Retinal pigment epithelial cell (primary cell): ENCODE measurements around the gene ITGAV.

Experiments
- DNase-seq: peaks from one replicate; pipeline ENCODE4 v3.0.0-alpha.2; 2010; ENCODE audit warnings: low read depth
- H3K4me3 ChIP-seq: 2 replicates; pipeline ENCODE4 v1.5.1; 2011; ENCODE audit warnings: mild to moderate bottlenecking, low read length, control low read depth, moderate library complexity
- CTCF ChIP-seq: conservative IDR thresholded peaks from 2 replicates; pipeline ENCODE4 v1.5.1; 2011; ENCODE audit warnings: low read depth, low read length, control low read depth, inconsistent platforms

ITGAV gene

GRCh38 chr2:186618696-186619095 is 28.8 kb downstream of the ITGAV start:
- DNase-seq, result no peak

GRCh38 chr2:186623084-186623483 is 33.2 kb downstream of the ITGAV start:
- H3K4me3 ChIP-seq, result no peak overlapping the region
- DNase-seq, result no peak

More at GRCh38 chr2:186618696-186619095, 28.8 kb downstream of the ITGAV start:
- H3K4me3 ChIP-seq, result no peak overlapping the region
- no peak for TF ChIP-seq CTCF

GRCh38 chr2:186624276-186624675 is 34.4 kb downstream of the ITGAV start:
- no peak for DNase-seq
- H3K4me3 ChIP-seq, result no peak overlapping the region
- no peak for TF ChIP-seq CTCF

More at GRCh38 chr2:186623084-186623483, 33.2 kb downstream of the ITGAV start:
- TF ChIP-seq CTCF, result no peak

- TF ChIP-seq CTCF, result no peak
- DNase-seq, result no peak
- H3K4me3 ChIP-seq, result no peak overlapping the region
Observed at GRCh38 chr2:186629250-186629996, 39.6 kb downstream of the ITGAV start.

GRCh38 chr2:186632417-186632816 is 42.6 kb downstream of the ITGAV start:
- H3K4me3 ChIP-seq, result no peak overlapping the region
- no peak for TF ChIP-seq CTCF
- DNase-seq, result no peak

GRCh38 chr2:186634701-186635100 is 44.8 kb downstream of the ITGAV start:
- no peak for DNase-seq
- H3K4me3 ChIP-seq, result no peak overlapping the region
- TF ChIP-seq CTCF, result no peak

GRCh38 chr2:186636800-186637496 is 47.1 kb downstream of the ITGAV start:
- DNase-seq, result no peak
- no peak for TF ChIP-seq CTCF
- no peak overlapping the region for H3K4me3 ChIP-seq
